ENCODE results near the gene FRRS1. TPM values are rescaled to one million over a fixed set of nuclear protein-coding genes. Genes with fewer than 3 reads are reported as not detected.
"Not testable (repeated sequence)": the region's sequence is repeated elsewhere in the genome, so short reads cannot be mapped to it uniquely, and the experiment has no call there.

The FRRS1 gene
- total and polyA plus RNA-seq, 2 experiments from 2014 or later: 0.34 to 6.8 TPM

DNA sequence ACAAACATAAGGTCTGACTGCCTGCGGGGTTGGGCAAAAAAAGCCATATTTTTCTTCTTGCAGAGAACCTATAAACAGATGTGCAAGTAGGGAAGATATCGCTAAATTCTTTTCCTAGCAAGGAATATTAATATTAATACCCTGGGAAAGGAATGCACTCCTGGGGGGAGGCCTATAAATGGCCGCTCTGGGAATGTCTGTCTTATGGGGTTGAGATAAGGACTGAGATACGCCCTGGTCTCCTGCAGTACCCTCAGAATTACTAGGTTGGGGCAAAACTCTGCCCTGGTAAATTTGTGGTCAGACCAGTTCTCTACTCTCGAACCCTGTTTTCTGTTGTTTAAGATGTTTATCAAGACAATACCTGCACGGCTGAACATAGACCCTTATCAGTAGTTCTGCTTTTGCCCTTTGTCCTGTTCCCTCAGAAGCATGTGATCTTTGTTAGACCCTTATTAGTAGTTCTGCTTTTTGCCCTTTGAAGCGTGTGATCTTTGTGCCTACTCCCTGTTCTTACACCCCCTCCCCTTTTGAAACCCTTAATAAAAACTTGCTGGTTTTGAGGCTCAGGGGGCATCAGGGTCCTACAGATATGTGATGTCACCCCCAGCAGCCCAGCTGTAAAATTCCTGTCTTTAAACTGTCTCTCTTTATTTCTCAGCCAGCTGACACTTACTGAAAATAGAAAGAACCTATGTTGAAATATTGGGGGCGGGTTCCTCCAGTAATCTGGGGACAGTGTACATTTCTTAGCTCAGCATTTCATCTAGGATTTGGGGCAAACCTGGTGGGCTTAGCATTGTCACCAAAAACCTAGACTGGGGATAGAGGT is 7.5 kb downstream of the FRRS1 start:
- H3K9me3 Mint-ChIP-seq; H4K20me1 ChIP-seq (replicated peaks; ENCODE audit: insufficient read depth); H3K27me3 ChIP-seq (ENCODE audit: insufficient read depth); H3F3A ChIP-seq (replicated peaks; ENCODE audit: low read depth); ATAC-seq; H3K4me2 ChIP-seq; H2AFZ ChIP-seq; H3K27me3 Mint-ChIP-seq (ENCODE audit: insufficient read depth, low read depth, poor library complexity); H3K36me3 ChIP-seq (ENCODE audit: insufficient read depth); H3K79me2 ChIP-seq (replicated peaks; ENCODE audit: insufficient read depth); H3K4me3 Mint-ChIP-seq; H3K9me2 ChIP-seq (ENCODE audit: insufficient read depth); DNase-seq (ENCODE audit: low spot score); H3K4me3 ChIP-seq; H3K27ac ChIP-seq (ENCODE audit: low read depth); H3K4me1 ChIP-seq (ENCODE audit: insufficient read depth): not testable (repeated sequence)
- H3K4me1 Mint-ChIP-seq: peaks cover 30% of the 10 kb centered on the region
- peak overlapping the region; percentile 98 for H3K27ac Mint-ChIP-seq
- peaks cover 16% of the 10 kb centered on the region; the same call in 2 of the 3 replicates for H3K36me3 Mint-ChIP-seq (ENCODE audit: low read depth)

DNA sequence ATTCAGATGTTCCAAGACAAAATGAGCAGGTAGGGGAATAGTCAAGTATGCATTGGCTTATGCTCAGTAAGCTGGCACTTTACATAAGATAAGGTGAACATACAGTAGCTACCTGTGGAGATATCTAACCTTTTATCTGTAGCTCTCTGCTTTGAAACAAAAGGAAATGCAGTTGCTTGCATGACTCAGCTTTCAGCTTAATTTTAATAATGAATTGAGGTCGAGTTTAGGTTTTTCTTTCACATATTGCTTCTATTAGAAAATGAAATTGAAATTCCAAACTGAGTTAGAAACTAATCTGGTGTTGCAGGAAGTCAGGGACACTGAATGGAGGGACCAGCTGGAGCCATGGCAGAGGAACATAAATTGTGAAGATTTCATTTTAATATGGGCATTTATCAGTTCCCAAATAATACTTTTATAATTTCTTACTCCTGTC is 8.3 kb downstream of the FRRS1 start:
- H2AFZ ChIP-seq: no peak overlapping the region
- no peaks in the 10 kb centered on the region for H3K27me3 ChIP-seq (ENCODE audit: insufficient read depth)
- peak overlapping the region; percentile 98 for H3K27ac Mint-ChIP-seq
- H3K36me3 ChIP-seq (ENCODE audit: insufficient read depth): peaks cover 5% of the 10 kb centered on the region; the same call in 1 of the 2 replicates
- H3K4me3 ChIP-seq: no peak overlapping the region
- peak; percentile 54; the same call in 2 of the 3 replicates for ATAC-seq
- peaks cover 5% of the 10 kb centered on the region for H3K27me3 Mint-ChIP-seq (ENCODE audit: insufficient read depth, low read depth, poor library complexity)
- no peaks in the 10 kb centered on the region for H3F3A ChIP-seq (replicated peaks; ENCODE audit: low read depth)
- DNase-seq (ENCODE audit: low spot score): peak; percentile 8
- peaks cover 5% of the 10 kb centered on the region; the same call in 2 of the 3 replicates for H3K9me3 Mint-ChIP-seq
- no peak overlapping the region; the same call in 2 of the 3 replicates for H3K4me3 Mint-ChIP-seq
- H3K27ac ChIP-seq (ENCODE audit: low read depth): no peak overlapping the region; the same call in 1 of the 2 replicates
- no peak overlapping the region for H3K4me2 ChIP-seq
- peaks cover 30% of the 10 kb centered on the region for H3K4me1 Mint-ChIP-seq
- no peaks in the 10 kb centered on the region for H3K79me2 ChIP-seq (replicated peaks; ENCODE audit: insufficient read depth)
- no peaks in the 10 kb centered on the region for H3K4me1 ChIP-seq (ENCODE audit: insufficient read depth)
- no peaks in the 10 kb centered on the region for H4K20me1 ChIP-seq (replicated peaks; ENCODE audit: insufficient read depth)
- H3K36me3 Mint-ChIP-seq (ENCODE audit: low read depth): peaks cover 16% of the 10 kb centered on the region; the same call in 2 of the 3 replicates
- no peaks in the 10 kb centered on the region for H3K9me2 ChIP-seq (ENCODE audit: insufficient read depth)
- TF ChIP-seq EZH2phosphoT487 (IDR thresholded peaks at IDR 0.05; ENCODE audit: unreplicated experiment) (no peak), POLR2AphosphoS5 (IDR thresholded peaks at IDR 0.05; ENCODE audit: low read depth) (no peak), JUNB (IDR thresholded peaks at IDR 0.05; ENCODE audit: unreplicated experiment) (no peak), ETS1 (IDR thresholded peaks at IDR 0.05) (no peak), EZH2 (IDR thresholded peaks at IDR 0.05; ENCODE audit: low read depth, unreplicated experiment) (no peak), CREB1 (CRISPR knock-in tag; IDR thresholded peaks at IDR 0.05; ENCODE audit: low read depth) (no peak)
- TF ChIP-seq, protein P1, sequence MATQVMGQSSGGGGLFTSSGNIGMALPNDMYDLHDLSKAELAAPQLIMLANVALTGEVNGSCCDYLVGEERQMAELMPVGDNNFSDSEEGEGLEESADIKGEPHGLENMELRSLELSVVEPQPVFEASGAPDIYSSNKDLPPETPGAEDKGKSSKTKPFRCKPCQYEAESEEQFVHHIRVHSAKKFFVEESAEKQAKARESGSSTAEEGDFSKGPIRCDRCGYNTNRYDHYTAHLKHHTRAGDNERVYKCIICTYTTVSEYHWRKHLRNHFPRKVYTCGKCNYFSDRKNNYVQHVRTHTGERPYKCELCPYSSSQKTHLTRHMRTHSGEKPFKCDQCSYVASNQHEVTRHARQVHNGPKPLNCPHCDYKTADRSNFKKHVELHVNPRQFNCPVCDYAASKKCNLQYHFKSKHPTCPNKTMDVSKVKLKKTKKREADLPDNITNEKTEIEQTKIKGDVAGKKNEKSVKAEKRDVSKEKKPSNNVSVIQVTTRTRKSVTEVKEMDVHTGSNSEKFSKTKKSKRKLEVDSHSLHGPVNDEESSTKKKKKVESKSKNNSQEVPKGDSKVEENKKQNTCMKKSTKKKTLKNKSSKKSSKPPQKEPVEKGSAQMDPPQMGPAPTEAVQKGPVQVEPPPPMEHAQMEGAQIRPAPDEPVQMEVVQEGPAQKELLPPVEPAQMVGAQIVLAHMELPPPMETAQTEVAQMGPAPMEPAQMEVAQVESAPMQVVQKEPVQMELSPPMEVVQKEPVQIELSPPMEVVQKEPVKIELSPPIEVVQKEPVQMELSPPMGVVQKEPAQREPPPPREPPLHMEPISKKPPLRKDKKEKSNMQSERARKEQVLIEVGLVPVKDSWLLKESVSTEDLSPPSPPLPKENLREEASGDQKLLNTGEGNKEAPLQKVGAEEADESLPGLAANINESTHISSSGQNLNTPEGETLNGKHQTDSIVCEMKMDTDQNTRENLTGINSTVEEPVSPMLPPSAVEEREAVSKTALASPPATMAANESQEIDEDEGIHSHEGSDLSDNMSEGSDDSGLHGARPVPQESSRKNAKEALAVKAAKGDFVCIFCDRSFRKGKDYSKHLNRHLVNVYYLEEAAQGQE (IDR thresholded peaks at IDR 0.05; ENCODE audit: unreplicated experiment): no peak
- TF ChIP-seq, protein P2, sequence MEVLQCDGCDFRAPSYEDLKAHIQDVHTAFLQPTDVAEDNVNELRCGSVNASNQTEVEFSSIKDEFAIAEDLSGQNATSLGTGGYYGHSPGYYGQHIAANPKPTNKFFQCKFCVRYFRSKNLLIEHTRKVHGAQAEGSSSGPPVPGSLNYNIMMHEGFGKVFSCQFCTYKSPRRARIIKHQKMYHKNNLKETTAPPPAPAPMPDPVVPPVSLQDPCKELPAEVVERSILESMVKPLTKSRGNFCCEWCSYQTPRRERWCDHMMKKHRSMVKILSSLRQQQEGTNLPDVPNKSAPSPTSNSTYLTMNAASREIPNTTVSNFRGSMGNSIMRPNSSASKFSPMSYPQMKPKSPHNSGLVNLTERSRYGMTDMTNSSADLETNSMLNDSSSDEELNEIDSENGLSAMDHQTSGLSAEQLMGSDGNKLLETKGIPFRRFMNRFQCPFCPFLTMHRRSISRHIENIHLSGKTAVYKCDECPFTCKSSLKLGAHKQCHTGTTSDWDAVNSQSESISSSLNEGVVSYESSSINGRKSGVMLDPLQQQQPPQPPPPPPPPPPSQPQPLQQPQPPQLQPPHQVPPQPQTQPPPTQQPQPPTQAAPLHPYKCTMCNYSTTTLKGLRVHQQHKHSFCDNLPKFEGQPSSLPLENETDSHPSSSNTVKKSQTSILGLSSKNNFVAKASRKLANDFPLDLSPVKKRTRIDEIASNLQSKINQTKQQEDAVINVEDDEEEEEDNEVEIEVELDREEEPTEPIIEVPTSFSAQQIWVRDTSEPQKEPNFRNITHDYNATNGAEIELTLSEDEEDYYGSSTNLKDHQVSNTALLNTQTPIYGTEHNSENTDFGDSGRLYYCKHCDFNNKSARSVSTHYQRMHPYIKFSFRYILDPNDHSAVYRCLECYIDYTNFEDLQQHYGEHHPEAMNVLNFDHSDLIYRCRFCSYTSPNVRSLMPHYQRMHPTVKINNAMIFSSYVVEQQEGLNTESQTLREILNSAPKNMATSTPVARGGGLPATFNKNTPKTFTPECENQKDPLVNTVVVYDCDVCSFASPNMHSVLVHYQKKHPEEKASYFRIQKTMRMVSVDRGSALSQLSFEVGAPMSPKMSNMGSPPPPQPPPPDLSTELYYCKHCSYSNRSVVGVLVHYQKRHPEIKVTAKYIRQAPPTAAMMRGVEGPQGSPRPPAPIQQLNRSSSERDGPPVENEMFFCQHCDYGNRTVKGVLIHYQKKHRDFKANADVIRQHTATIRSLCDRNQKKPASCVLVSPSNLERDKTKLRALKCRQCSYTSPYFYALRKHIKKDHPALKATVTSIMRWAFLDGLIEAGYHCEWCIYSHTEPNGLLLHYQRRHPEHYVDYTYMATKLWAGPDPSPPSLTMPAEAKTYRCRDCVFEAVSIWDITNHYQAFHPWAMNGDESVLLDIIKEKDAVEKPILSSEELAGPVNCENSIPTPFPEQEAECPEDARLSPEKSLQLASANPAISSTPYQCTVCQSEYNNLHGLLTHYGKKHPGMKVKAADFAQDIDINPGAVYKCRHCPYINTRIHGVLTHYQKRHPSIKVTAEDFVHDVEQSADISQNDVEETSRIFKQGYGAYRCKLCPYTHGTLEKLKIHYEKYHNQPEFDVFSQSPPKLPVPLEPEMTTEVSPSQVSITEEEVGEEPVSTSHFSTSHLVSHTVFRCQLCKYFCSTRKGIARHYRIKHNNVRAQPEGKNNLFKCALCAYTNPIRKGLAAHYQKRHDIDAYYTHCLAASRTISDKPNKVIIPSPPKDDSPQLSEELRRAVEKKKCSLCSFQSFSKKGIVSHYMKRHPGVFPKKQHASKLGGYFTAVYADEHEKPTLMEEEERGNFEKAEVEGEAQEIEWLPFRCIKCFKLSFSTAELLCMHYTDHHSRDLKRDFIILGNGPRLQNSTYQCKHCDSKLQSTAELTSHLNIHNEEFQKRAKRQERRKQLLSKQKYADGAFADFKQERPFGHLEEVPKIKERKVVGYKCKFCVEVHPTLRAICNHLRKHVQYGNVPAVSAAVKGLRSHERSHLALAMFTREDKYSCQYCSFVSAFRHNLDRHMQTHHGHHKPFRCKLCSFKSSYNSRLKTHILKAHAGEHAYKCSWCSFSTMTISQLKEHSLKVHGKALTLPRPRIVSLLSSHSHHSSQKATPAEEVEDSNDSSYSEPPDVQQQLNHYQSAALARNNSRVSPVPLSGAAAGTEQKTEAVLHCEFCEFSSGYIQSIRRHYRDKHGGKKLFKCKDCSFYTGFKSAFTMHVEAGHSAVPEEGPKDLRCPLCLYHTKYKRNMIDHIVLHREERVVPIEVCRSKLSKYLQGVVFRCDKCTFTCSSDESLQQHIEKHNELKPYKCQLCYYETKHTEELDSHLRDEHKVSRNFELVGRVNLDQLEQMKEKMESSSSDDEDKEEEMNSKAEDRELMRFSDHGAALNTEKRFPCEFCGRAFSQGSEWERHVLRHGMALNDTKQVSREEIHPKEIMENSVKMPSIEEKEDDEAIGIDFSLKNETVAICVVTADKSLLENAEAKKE (CRISPR knock-in tag; IDR thresholded peaks at IDR 0.05): no peak
